ENCODE results near the gene TRABD2B. TPM values are rescaled to one million over a fixed set of nuclear protein-coding genes. Genes with fewer than 3 reads are reported as not detected.

The TRABD2B gene
- total and polyA plus RNA-seq, 2 donors (not counting 3 experiments of a cell fraction or from before 2014, with no cell fraction given), result not detected

DNA sequence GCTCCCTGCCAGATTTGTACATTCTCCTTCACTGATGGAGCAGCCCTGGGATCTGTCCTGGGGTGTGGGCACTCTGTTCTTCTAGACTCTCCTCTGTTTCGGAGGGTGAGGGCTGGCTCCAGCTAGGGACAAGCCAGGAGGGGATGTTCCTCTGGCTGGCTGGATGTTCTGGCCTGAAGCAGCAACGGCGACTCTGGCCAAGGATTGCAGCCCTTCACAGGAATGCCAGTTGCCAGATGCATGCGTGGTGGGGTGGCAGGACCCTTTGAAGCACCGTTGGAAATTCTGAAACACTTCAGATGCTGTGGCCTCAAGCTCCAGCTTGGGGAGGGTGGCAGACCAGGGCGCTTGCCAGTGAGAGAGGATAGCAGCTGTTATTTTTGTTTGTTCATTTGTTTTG lies 210.9 kb downstream of the TRABD2B start:
- H3K79me2 ChIP-seq (ENCODE audit: control insufficient read depth, insufficient read depth, low read length), result no peaks in the 10 kb centered on the region
- H3K4me1 ChIP-seq (ENCODE audit: control insufficient read depth, extremely low read depth, insufficient read depth, low read length), result no peaks in the 10 kb centered on the region
- no peaks in the 10 kb centered on the region for H3K36me3 ChIP-seq (ENCODE audit: control insufficient read depth in 2 of 2, extremely low read depth in 1 of 2, insufficient read depth in 2 of 2, low read length in 2 of 2)
- H3K9me3 ChIP-seq (replicated peaks; ENCODE audit: control insufficient read depth, insufficient read depth, low read length), result no peaks in the 10 kb centered on the region
- H3K4me2 ChIP-seq (ENCODE audit: insufficient read depth, low read length), result no peak overlapping the region
- no TSS peak for BruUV-seq (replicated peaks)
- intact Hi-C loops (cut with micrococcal nuclease) (no loop called here), dilution Hi-C loops (cut with MboI; ENCODE audit: extremely low pct_ligation_motif_present, low sequenced_read_pairs) (no loop called here)
- H3K9ac ChIP-seq (replicated peaks; ENCODE audit: extremely low read depth, insufficient read depth, low read length), result no peak overlapping the region
- CTCF ChIA-PET, result interaction anchor here (1.1 to 1.6 kb wide), 4 partner anchors 10 to 417 kb away, joined by 3 to 6 read pairs (median 4); partner anchors contain the start of gene TRABD2B
- no peak overlapping the region for H3K4me3 ChIP-seq (replicated peaks in 1 of 3; ENCODE audit: insufficient read depth in 1 of 3, low read depth in 1 of 3, low read length in 3 of 3)
- H4K20me1 ChIP-seq (replicated peaks; ENCODE audit: control insufficient read depth, extremely low read depth, insufficient read depth, low read length), result no peaks in the 10 kb centered on the region
- H2AFZ ChIP-seq (ENCODE audit: low read depth, low read length), result no peak overlapping the region
- POLR2A ChIA-PET, result no interaction called here
- H3K27ac ChIP-seq (ENCODE audit: insufficient read depth, low read depth, low read length), result no peak overlapping the region
- FAIRE-seq (no peak), DNase-seq (ENCODE audit: low read depth, low spot score) (no peak)
- no peaks in the 10 kb centered on the region for H3K9me1 ChIP-seq (replicated peaks; ENCODE audit: control insufficient read depth, extremely low read depth, insufficient read depth, low read length)
- TF ChIP-seq EZH2 (IDR thresholded peaks at IDR 0.05; ENCODE audit: borderline replicate concordance, low read depth, low read length, severe bottlenecking), result no peak
- TF ChIP-seq, protein P1, sequence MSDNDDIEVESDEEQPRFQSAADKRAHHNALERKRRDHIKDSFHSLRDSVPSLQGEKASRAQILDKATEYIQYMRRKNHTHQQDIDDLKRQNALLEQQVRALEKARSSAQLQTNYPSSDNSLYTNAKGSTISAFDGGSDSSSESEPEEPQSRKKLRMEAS (IDR thresholded peaks at IDR 0.05; ENCODE audit: insufficient read depth, insufficient read length), result no peak
- no peak for TF ChIP-seq FOS (IDR thresholded peaks at IDR 0.05; ENCODE audit: borderline replicate concordance, insufficient read depth, low read length)
- no peak for TF ChIP-seq POLR2AphosphoS5 (IDR thresholded peaks at IDR 0.05; ENCODE audit: insufficient read depth, low read depth, low read length)
- TF ChIP-seq GATA2 (IDR thresholded peaks at IDR 0.05; ENCODE audit: insufficient read depth, insufficient read length, low read depth, low read length), result no peak
- TF ChIP-seq CTCF (IDR thresholded peaks at IDR 0.05; ENCODE audit: extremely low read depth in 1 of 2, insufficient read depth in 1 of 2, low read depth in 1 of 2, low read length in 2 of 2), result no peak
- no peak for TF ChIP-seq MYC (IDR thresholded peaks at IDR 0.05; ENCODE audit: low read depth, low read length)
- no peak for TF ChIP-seq JUN (IDR thresholded peaks at IDR 0.05; ENCODE audit: borderline replicate concordance, insufficient read depth, insufficient read length, low read depth)
- TF ChIP-seq POLR2A (IDR thresholded peaks at IDR 0.05; ENCODE audit: low read depth, low read length), result no peak
- H3K27me3 ChIP-seq (ENCODE audit: control insufficient read depth in 2 of 2, insufficient read depth in 2 of 2, low read length in 2 of 2), result peaks cover 0 to 2% of the 10 kb centered on the region in 2 experiments
